ENCODE results near the gene ARIH2.
A peak's percentile ranks its signal among the peaks of the same experiment; 100 is the strongest.

Gene ARIH2

GRCh38 chr3:48930590-48930989 lies 11.9 kb downstream of the ARIH2 start:
- peak; percentile 14 for DNase-seq (ENCODE audit: extremely low read depth, low read depth)
- TF ChIP-seq, protein P1, sequence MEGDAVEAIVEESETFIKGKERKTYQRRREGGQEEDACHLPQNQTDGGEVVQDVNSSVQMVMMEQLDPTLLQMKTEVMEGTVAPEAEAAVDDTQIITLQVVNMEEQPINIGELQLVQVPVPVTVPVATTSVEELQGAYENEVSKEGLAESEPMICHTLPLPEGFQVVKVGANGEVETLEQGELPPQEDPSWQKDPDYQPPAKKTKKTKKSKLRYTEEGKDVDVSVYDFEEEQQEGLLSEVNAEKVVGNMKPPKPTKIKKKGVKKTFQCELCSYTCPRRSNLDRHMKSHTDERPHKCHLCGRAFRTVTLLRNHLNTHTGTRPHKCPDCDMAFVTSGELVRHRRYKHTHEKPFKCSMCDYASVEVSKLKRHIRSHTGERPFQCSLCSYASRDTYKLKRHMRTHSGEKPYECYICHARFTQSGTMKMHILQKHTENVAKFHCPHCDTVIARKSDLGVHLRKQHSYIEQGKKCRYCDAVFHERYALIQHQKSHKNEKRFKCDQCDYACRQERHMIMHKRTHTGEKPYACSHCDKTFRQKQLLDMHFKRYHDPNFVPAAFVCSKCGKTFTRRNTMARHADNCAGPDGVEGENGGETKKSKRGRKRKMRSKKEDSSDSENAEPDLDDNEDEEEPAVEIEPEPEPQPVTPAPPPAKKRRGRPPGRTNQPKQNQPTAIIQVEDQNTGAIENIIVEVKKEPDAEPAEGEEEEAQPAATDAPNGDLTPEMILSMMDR (IDR thresholded peaks at IDR 0.05; ENCODE audit: low read depth, low read length): no peak

GRCh38 chr3:48931944-48932580 lies 13.4 kb downstream of the ARIH2 start:
- TF ChIP-seq, protein P1 (IDR thresholded peaks at IDR 0.05; ENCODE audit: low read depth, low read length): no peak
- no peak for DNase-seq (ENCODE audit: extremely low read depth, low read depth)

GRCh38 chr3:48934333-48934991 lies 15.8 kb downstream of the ARIH2 start:
- DNase-seq (ENCODE audit: extremely low read depth, low read depth): no peak
- TF ChIP-seq, protein P1 (IDR thresholded peaks at IDR 0.05; ENCODE audit: low read depth, low read length): no peak

DNA sequence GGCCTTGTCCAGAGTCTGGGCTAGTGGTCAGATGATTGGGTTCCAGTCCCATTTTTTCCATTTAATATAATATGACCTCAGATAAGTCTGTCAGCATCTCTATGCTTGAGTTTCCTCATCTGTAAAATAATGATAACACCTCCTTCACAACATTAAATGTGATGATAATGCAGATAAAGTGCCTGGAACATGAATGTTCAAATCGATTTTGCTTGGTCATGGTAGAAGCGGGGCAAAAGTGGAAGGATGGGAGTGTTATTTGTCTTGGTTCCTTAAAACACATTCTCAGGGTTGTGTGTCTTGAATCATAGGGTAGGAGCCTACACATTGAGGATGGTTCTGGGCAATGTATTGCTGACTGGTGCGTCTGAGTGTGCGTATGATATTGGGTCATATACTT lies 16.9 kb downstream of the ARIH2 start:
- TF ChIP-seq, protein P1 (IDR thresholded peaks at IDR 0.05; ENCODE audit: low read depth, low read length): no peak
- no peak for DNase-seq (ENCODE audit: extremely low read depth, low read depth)

DNA sequence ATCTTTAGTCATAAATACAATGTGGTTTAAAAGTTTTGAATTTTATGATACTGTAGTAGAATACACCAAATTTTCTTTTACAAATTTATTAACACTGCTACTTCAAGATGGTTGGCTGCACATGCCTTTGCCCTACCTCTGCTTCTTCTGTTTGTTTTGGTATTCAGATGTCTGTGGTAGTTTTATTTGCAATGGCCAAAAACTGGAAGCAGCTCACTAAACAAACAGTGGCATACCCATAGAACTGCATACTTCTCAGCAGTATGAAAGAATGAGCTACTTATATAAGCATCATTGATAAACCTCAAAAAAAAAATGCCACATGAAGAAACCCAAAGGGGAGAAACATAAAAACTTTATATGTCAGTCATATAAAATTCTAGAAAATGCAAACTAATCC lies 19.5 kb downstream of the ARIH2 start:
- TF ChIP-seq, protein P1 (IDR thresholded peaks at IDR 0.05; ENCODE audit: low read depth, low read length): no peak
- DNase-seq (ENCODE audit: extremely low read depth, low read depth): no peak

- no peak for DNase-seq (ENCODE audit: extremely low read depth, low read depth)
- TF ChIP-seq, protein P1 (IDR thresholded peaks at IDR 0.05; ENCODE audit: low read depth, low read length): no peak
Measured at GRCh38 chr3:48938689-48939088, 20.0 kb downstream of the ARIH2 start.

DNA sequence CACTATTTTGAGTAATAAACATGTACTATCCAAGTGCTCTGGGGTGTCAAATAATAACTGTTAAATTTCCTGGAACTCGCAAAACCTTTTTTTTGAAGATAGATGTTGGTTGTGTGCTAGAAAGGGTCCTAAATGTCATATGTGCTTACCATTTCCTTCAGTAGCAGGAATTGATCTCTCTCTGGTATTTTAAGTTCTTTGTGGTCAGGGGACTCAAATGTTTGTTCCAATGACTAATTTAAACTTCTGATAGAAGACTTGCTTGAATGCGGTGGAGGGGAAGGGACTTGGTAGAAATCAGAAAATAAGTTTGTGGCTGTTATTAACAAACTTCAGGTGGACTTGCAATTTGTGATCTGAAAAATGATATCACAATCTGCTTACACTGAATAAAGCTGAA lies 26.8 kb downstream of the ARIH2 start:
- TF ChIP-seq, protein P1 (IDR thresholded peaks at IDR 0.05; ENCODE audit: low read depth, low read length): no peak
- DNase-seq (ENCODE audit: extremely low read depth, low read depth): no peak
